Measurements from ENCODE around the gene MAP2K1.
"Not testable (repeated sequence)": the region's sequence is repeated elsewhere in the genome, so short reads cannot be mapped to it uniquely, and the experiment has no call there.

The MAP2K1 gene

GRCh38 chr15:66474135-66474534 lies 87.4 kb downstream of the MAP2K1 start:
- DNase-seq (ENCODE audit: low read depth in 2 of 2, low spot score in 1 of 2), result no peak

GRCh38 chr15:66474963-66475362 lies 88.3 kb downstream of the MAP2K1 start:
- DNase-seq (ENCODE audit: low read depth in 2 of 2, low spot score in 1 of 2), result no peak

GRCh38 chr15:66476535-66476934 lies 89.8 kb downstream of the MAP2K1 start:
- no peak for DNase-seq (ENCODE audit: low read depth in 2 of 2, low spot score in 1 of 2)

GRCh38 chr15:66477011-66477410 lies 90.3 kb downstream of the MAP2K1 start:
- DNase-seq (ENCODE audit: low read depth in 2 of 2, low spot score in 1 of 2), result no peak

DNA sequence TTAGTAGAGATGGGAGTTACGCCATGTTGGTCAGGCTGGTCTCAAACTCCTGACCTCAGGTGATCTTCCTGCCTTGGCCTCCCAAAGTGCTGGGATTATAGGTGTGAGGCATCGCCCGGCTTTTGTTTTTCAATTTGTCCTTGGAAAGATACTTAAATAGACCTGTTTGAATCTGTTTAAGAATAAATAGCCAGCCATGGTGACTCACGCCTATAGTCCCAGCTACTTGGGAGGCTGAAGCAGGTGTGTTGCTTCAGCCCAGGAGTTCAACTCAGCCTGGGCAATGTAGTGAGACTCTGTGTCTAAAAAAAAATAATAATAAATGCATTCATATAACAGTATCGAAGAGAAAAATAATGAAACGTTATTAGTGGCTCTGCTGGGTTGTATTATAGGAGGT lies 93.6 kb downstream of the MAP2K1 start:
- no peak for DNase-seq (ENCODE audit: low read depth in 2 of 2, low spot score in 1 of 2)

- no peak for DNase-seq (ENCODE audit: low read depth in 2 of 2, low spot score in 1 of 2)
Observed at GRCh38 chr15:66481107-66481856, 94.6 kb downstream of the MAP2K1 start.

DNA sequence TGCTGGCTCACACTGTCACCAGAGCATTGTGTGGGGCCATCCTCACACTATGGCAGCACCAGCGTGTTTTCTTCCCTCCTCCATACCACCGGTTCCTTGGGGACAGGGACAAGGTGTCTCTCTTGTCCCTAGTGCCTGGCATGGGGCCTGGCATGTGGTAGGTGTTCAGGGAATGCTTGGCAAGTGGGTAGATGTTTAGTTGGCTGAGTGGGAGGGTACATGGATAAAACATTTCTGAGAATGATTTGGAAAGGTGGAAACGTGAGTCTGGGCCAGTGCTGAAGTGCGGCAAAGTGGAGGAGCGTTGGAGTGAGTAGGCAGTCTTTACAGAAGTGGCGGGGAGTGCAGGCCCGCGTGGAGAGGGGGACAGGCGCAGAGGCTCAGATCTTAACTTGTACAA lies 95.8 kb downstream of the MAP2K1 start:
- no peak for DNase-seq (ENCODE audit: low read depth in 2 of 2, low spot score in 1 of 2)

DNA sequence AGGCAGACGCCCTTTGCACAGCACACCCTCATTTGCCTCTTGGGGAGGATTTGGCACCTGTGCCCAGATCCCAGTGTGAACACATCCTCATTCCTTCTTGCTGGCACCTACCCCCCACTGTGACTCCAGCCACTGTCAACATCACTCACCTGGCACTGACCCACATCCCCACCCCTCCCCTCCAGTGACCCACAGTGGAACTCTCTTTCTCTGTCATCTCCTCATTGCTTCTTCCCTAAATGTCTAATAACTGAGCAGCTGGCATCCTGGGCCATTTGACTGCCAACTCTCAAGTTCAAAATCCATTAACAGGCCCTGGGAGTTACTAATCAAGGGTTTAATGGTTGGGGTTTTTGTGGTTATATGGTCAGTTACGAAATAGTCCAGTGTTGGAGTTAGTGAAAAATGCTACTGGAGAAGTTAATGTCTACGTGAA lies 96.4 kb downstream of the MAP2K1 start:
- DNase-seq (ENCODE audit: low read depth in 2 of 2, low spot score in 1 of 2), result no peak

GRCh38 chr15:66484539-66485112 lies 97.9 kb downstream of the MAP2K1 start:
- DNase-seq (ENCODE audit: low read depth in 2 of 2, low spot score in 1 of 2), result no peak

DNA sequence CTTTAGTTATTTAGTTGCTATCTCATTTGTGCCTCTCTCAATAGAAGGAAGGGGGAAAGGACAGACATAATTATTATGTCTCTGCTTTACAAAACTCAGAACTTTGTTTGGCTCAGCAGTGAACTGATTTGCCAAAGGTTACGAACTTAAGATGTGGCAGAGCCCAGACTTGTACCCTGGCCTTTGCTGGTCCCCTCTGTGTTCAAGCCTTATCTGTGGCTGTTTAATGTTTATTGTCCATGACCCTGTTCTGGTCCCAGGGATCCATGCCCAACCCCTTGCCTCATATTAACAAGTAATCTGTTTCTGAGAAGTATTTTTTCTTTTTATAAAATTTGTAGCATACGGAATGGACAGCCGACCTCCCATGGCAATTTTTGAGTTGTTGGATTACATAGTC lies 100.2 kb downstream of the MAP2K1 start:
- DNase-seq (ENCODE audit: low read depth in 2 of 2, low spot score in 1 of 2), result no peak

- no peak for DNase-seq (ENCODE audit: low read depth in 2 of 2, low spot score in 1 of 2)
Observed at GRCh38 chr15:66488525-66488924, 101.8 kb downstream of the MAP2K1 start.

- no peak for DNase-seq (ENCODE audit: low read depth in 2 of 2, low spot score in 1 of 2)
Observed at GRCh38 chr15:66489179-66489791, 102.6 kb downstream of the MAP2K1 start.

- DNase-seq (ENCODE audit: low read depth in 2 of 2, low spot score in 1 of 2), result no peak
Observed at GRCh38 chr15:66491846-66492245, 105.1 kb downstream of the MAP2K1 start.

DNA sequence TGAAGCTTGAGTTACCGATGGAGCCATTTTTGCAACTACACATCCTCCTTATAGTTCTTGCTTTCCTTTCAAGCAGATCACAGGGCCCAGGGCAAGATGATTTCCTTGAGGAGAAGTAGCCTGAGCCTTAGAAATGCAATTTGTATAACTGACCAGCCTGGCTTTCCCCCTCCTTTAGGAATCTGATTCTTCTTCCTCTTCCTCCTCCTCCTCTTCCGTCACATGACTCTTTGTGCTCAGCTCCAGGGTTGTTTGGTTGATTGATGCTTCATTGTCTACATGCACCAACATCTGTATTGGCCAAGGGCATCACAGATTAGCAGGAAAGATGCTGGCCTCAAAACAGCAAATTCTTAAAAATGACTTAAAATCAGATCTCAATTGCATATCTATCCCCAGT lies 107.5 kb downstream of the MAP2K1 start:
- DNase-seq (ENCODE audit: low read depth in 2 of 2, low spot score in 1 of 2), result no peak

DNA sequence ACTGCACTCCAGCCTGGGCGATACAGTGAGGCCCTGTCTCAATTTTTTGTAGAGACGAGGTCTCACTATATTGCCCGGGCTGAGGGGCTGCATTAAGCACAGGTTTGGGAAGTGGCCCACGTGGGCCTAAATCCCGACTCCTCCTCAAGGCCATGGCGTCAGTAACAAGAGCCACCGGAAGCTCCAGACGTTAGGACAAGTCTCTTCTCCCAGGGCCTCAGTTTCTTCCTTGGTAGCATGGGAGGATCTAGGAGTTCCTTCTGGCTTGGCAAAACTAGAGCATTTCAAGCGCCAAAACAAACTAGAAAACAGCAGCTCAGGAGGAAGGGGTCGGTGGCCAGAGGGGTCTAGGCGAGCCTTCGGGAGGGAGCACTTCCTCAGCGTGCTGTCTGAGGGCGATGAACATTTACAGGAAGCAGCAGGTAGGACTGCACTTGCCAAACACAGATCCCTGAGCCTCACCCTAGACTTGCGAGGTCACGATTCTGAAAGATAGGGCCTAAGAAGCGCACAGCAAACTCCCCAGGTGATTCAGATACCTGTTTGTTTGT lies 110.3 kb downstream of the MAP2K1 start:
- no peak for DNase-seq (ENCODE audit: low read depth in 2 of 2, low spot score in 1 of 2)

DNA sequence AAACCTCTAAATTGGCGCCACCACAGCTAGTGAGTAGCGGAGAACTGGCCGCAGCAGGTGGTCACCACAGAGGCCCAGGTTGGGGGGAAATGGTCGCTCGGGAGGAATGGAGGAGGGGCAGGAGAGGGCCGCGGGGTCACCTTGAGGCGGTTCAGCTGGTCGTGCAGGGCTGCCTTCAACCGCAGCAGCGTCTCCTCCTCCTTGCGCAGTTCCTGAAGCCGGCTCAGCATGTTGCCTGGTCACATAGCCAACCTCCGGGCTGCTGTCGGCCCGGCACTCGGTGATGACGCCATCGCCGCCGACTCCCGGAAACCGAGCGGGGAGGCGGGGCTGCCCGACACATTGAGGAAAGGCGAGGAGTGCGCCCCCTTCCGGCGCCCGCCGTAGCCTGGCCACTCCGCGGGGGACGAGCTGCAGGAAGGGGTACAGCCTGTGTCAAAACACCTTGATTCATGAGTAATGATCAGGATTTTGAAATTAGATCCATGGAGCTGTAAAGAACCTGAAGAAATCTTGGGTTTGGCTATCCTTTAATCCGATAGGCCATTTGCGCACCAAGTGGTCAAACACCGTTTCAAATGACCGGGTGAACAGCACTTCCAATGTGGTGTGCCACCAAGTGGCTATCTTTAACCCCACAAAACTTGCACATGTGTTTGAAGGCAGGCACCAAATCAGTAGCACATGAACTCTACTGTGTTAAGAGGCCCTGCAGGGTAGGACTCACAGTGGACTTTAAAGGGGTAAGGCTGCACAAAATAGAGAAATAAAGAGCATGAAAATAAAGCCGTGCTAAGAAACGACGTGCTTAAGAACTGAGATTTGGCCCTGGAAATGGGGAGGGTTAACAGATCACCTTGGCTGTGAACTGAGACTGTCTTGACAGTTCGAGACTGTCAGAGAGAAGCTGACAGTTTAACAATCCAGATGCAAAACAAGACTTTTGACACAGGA lies 111.1 kb downstream of the MAP2K1 start, which contains the start of gene SNAPC5:
Gene SNAPC5, minus strand, starts transcription at position 261 of the 954 bp plus-strand sequence. Its CDS starts 31 bp downstream, at position 230.
- peak; percentile 92 to 96 for DNase-seq (ENCODE audit: low read depth in 2 of 2, low spot score in 1 of 2)

- DNase-seq (ENCODE audit: low read depth in 2 of 2, low spot score in 1 of 2), result no peak
Observed at GRCh38 chr15:66498501-66499386, 112.0 kb downstream of the MAP2K1 start.

DNA sequence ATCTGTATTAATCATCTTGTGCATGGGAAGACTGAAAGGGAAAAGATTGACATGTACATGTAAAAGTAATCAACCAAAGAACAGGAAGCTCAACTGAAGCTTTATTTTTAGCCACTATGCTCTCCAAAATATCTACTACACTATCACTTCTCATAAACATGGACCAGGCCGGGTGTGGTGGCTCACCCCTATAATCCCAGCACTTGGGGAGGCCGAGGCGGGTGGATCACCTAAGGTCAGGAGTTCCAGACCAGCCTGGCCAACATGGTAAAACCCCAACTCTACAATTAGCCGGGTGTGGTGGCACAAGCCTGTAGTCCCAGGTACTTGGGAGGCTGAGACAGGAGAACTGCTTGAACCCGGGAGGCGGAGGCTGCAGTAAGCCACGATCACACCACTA lies 113.6 kb downstream of the MAP2K1 start:
- DNase-seq (ENCODE audit: low read depth in 2 of 2, low spot score in 1 of 2), result not testable (repeated sequence)

GRCh38 chr15:66502491-66502890 lies 115.8 kb downstream of the MAP2K1 start:
- no peak for DNase-seq (ENCODE audit: low read depth in 2 of 2, low spot score in 1 of 2)

Measured in stimulated activated CD8-positive, alpha-beta memory T cell treated with anti-CD3 and anti-CD28 coated beads, Interleukin-4, amount 100 ng/mL, for 4 hours (primary cell).